IPS-15b (cell line): ENCODE data around the gene TTC39B.
"Not testable (repeated sequence)": the region's sequence is repeated elsewhere in the genome, so short reads cannot be mapped to it uniquely, and the experiment has no call there.

Experiments used
- H3K27me3 ChIP-seq: one replicate; pipeline ENCODE4 v1.6.1; 2013; ENCODE audit warnings: low read length; ENCODE audit not compliant: control insufficient read depth, insufficient read depth
- H3K36me3 ChIP-seq: one replicate; pipeline ENCODE4 v1.6.1; 2013; ENCODE audit warnings: low read length; ENCODE audit not compliant: control insufficient read depth, insufficient read depth
- H3K4me1 ChIP-seq: one replicate; pipeline ENCODE4 v1.6.1; 2013; ENCODE audit warnings: mild to moderate bottlenecking, low read length; ENCODE audit not compliant: control insufficient read depth, insufficient read depth
- H3K4me3 ChIP-seq: one replicate; pipeline ENCODE4 v1.5.1; 2013; ENCODE audit warnings: low read depth, low read length
- H3K9ac ChIP-seq: one replicate; pipeline ENCODE4 v1.6.1; 2013; ENCODE audit warnings: low read depth, mild to moderate bottlenecking, low read length
- H3K9me3 ChIP-seq: one replicate; pipeline ENCODE4 v1.6.1; 2013; ENCODE audit warnings: mild to moderate bottlenecking, low read length; ENCODE audit not compliant: control insufficient read depth, insufficient read depth

The TTC39B gene

GRCh38 chr9:15328946-15329345 is 21.9 kb upstream of the TTC39B start:
- Histone ChIP-seq H3K27me3 (no peaks in the 10 kb centered on the region), H3K9ac (no peak overlapping the region), H3K4me3 (no peak overlapping the region), H3K4me1 (no peaks in the 10 kb centered on the region), H3K36me3 (no peaks in the 10 kb centered on the region), H3K9me3 (no peaks in the 10 kb centered on the region)

- H3K36me3 ChIP-seq, H3K27me3 ChIP-seq, H3K9ac ChIP-seq, H3K4me1 ChIP-seq, H3K4me3 ChIP-seq: not testable (repeated sequence)
- peaks cover 10% of the 10 kb centered on the region for H3K9me3 ChIP-seq
These were observed 15.7 kb upstream of the TTC39B start for GRCh38 chr9:15322695-15323094.

- not testable (repeated sequence) for H3K27me3 ChIP-seq, H3K4me3 ChIP-seq, H3K36me3 ChIP-seq, H3K4me1 ChIP-seq, H3K9ac ChIP-seq
- H3K9me3 ChIP-seq, result peaks cover 10% of the 10 kb centered on the region
These were observed 12.6 kb upstream of the TTC39B start for GRCh38 chr9:15319661-15320060.

GRCh38 chr9:15317836-15318235 is 10.8 kb upstream of the TTC39B start:
- Histone ChIP-seq H3K9me3 (peaks cover 2% of the 10 kb centered on the region), H3K4me3 (no peak overlapping the region), H3K27me3 (no peaks in the 10 kb centered on the region), H3K36me3 (no peaks in the 10 kb centered on the region), H3K4me1 (no peaks in the 10 kb centered on the region), H3K9ac (no peak overlapping the region)

GRCh38 chr9:15311607-15312006 is 4.6 kb upstream of the TTC39B start:
- Histone ChIP-seq H3K4me3 (no peak overlapping the region), H3K9me3 (no peaks in the 10 kb centered on the region), H3K9ac (no peak overlapping the region), H3K27me3 (peaks cover 10% of the 10 kb centered on the region), H3K36me3 (no peaks in the 10 kb centered on the region), H3K4me1 (peaks cover 3% of the 10 kb centered on the region)

GRCh38 chr9:15310107-15310850 is 3.3 kb upstream of the TTC39B start:
- Histone ChIP-seq H3K4me3 (no peak overlapping the region), H3K9me3 (no peaks in the 10 kb centered on the region), H3K27me3 (peaks cover 10% of the 10 kb centered on the region), H3K36me3 (no peaks in the 10 kb centered on the region), H3K9ac (no peak overlapping the region), H3K4me1 (peaks cover 4% of the 10 kb centered on the region)

GRCh38 chr9:15308511-15308910 is 1.5 kb upstream of the TTC39B start:
- Histone ChIP-seq H3K4me1 (peaks cover 8% of the 10 kb centered on the region), H3K4me3 (no peak overlapping the region), H3K36me3 (no peaks in the 10 kb centered on the region), H3K9ac (no peak overlapping the region), H3K9me3 (no peaks in the 10 kb centered on the region), H3K27me3 (peaks cover 10% of the 10 kb centered on the region)

DNA sequence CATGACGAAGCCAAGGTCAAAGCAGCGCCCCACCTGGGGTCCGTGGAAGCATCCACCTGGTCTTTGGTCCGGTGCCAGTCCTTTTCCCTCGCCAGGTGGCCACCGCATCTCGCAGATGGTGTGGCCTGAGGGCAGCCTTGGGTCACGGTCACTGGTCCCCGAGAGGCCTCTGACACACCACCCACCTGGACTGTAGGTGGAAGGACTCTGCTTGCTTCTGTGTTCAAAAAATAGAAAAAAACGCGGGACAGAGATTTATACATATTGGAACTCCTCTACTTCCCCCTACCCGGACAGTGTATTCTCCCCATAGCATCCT is 466 bp upstream of the TTC39B start:
- peaks cover 10% of the 10 kb centered on the region for H3K27me3 ChIP-seq
- no peaks in the 10 kb centered on the region for H3K36me3 ChIP-seq
- H3K4me1 ChIP-seq, result peaks cover 8% of the 10 kb centered on the region
- peak overlapping the region; percentile 84 for H3K4me3 ChIP-seq
- no peaks in the 10 kb centered on the region for H3K9me3 ChIP-seq
- H3K9ac ChIP-seq, result no peak overlapping the region

DNA sequence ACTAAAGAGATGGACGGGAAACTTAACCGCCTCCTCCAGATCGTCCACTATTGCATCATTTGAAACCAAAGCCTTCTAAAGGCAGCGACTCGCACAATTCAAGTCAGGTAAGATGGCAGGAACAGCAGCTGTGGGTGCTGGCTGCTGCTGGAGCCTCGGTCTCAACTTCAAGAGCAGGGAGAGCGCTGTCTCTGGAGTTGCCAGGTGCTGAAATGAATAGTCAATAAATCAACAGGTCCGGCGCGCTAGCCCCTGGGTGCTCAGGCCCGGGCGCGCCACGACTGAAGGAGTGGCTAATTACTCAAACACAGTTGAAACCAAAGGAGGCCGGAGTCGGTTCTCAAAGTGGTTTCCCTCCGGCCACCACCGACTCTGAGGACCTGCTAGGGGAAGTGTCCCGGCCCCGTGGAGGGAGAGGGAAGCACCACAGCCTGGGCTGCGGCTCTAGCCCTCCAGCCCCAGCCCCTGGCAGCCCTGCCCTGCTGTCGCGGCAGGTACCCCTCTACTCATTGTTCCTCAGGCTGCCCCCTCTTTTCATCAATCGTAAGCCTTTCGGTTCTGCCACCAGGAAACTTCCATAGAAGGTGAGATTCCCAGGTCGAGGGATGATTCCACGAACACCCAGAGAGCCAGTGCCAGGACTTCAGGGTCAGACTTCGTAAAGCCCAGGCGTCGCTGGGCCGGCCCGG is 804 bp downstream of the TTC39B start:
- Histone ChIP-seq H3K9ac (peak overlapping the region; percentile 56), H3K27me3 (peaks cover 10% of the 10 kb centered on the region), H3K4me3 (peak overlapping the region; percentile 84), H3K9me3 (no peaks in the 10 kb centered on the region), H3K4me1 (peaks cover 8% of the 10 kb centered on the region), H3K36me3 (no peaks in the 10 kb centered on the region)

- peak overlapping the region; percentile 84 for H3K4me3 ChIP-seq
- no peaks in the 10 kb centered on the region for H3K36me3 ChIP-seq
- H3K27me3 ChIP-seq, result peaks cover 10% of the 10 kb centered on the region
- peaks cover 8% of the 10 kb centered on the region for H3K4me1 ChIP-seq
- no peaks in the 10 kb centered on the region for H3K9me3 ChIP-seq
- H3K9ac ChIP-seq, result no peak overlapping the region
These were observed 1.5 kb downstream of the TTC39B start for GRCh38 chr9:15305470-15305869.

DNA sequence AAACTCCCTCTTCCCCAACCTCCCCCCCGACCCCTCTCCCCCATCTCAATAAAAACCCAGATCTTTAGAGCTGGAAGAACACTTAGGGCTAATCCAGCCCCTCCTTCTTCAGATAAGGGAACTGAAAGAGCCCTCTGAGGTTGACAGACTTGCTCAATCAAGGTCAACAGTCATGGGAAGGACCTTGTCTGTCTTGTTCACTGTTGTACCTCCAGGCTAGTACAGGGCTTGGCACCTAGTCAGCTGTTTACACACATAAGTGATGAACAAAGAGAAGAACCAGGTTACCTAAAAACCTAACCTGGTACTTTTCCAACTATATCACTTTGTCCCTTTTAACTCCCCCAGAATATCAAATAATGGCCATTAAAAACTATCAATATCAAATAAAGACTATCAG is 2.4 kb downstream of the TTC39B start:
- Histone ChIP-seq H3K4me1 (peaks cover 8% of the 10 kb centered on the region), H3K27me3 (peaks cover 10% of the 10 kb centered on the region), H3K9ac (no peak overlapping the region), H3K36me3 (no peaks in the 10 kb centered on the region), H3K9me3 (no peaks in the 10 kb centered on the region), H3K4me3 (no peak overlapping the region)

- Histone ChIP-seq H3K4me3 (no peak overlapping the region), H3K36me3 (no peaks in the 10 kb centered on the region), H3K9ac (no peak overlapping the region), H3K27me3 (no peaks in the 10 kb centered on the region), H3K4me1 (peaks cover 11% of the 10 kb centered on the region), H3K9me3 (no peaks in the 10 kb centered on the region)
These were observed 6.8 kb downstream of the TTC39B start for GRCh38 chr9:15300218-15300617.
